Lung microvascular endothelial cell (primary cell): ENCODE results near the gene NXPH4. TPM values are rescaled to one million over a fixed set of nuclear protein-coding genes. Genes with fewer than 3 reads are reported as not detected.

Experiments used
- DNase-seq, 2 donors: peaks; one replicate each; pipeline versions ENCODE4 v3.0.0 to v3.0.0-alpha.2; 2010; ENCODE audit warnings: low read depth in 2 of 2
- total RNA-seq: library from RNA; depleted of rRNA; stranded (reverse); fragments of >200 nt; gene quantifications from 2 replicates; pipeline ENCODE4 v1.2.1, GENCODE V29; 2014

The NXPH4 gene
- total RNA-seq = under 0.01 TPM in 1 of 2 replicates, not detected in the other

DNA sequence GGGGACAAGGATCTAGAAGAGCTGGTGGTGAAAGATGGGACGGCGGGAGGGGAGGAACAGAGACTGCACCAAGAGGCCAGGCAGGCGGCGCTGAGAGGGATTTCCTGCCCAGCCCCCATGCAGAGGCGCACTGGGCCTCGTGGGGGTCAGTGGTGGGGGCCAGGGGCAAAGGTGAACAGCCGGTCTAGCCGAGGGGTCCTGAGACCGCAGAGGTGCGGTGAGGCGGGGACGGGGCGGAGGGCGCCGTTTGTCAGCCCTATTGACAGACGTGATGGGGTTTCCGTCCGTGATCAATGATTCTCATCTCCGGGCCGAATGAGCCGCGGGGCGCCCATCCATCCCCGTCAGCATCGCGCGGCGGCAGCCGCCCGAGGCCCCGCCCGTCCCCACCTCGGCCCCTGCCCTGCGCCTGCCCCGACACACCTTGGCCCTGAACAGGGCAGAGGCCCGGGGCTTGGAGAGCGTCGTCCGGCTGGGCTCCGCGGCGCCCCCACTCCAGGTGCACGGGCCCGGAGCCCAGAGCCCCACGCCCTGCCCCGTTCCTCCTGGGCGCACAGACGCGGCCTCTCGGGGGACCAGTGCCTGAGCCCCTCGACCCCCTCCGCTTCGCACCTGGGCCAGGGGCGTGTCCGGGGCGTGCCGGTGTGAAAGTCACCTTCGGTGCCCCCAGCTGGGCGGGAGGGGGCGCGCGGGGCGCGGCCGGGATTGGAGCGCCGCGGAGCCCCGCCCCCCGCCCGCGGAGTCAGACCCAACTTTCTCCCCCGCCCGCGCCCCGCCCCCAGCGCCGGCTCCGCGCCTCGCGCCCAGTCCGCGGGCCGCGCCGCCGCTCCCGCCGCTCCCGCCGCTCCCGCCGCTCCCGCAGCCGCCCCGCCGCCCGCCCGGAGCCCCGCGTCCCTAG is at the start of gene NXPH4:
NXPH4 (plus strand) TSS at position 781 of the 898 bp plus-strand sequence. CDS start 176 bp downstream, outside the sequence.
- DNase-seq = no peak

DNA sequence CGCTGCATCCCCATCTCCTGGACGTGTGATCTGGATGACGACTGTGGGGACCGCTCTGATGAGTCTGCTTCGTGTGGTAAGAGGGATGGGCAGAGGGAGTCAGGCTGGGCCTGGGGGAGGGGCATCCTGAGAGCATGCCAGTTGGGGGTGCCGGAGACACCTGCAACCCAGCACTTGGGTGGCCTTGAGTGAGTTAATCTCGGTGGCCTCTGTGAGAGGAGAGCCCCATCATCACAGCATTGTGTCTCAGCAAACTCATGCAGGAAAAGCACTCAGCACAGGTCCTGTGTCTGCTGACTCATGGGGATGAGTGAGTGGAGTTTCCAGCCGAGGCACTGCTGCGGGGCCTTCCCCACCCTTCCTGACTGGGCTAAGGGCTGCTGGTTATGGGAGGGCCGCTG is 49.6 kb upstream of the NXPH4 start:
- DNase-seq = peak; percentile 46 to 79

DNA sequence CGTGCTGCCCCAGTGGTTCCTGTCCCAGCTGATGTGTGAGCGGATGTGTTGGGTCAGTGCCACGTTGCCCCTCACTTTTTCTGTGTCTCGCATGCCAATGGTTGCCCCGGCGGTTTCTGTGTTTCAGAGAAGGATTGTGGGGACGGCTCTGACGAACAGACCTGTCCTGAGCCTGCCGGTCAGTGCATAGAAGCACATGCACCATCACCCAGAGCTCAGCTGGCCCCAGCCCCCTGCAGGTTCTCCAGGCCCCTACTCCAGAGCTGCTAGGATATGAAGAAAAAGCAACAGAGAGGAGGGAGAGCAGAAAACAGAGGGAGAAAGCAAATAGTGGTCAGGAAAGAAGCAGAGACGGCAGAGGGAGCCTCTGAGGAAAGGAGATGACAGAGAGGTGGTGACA is 48.5 kb upstream of the NXPH4 start:
- DNase-seq = no peak

DNA sequence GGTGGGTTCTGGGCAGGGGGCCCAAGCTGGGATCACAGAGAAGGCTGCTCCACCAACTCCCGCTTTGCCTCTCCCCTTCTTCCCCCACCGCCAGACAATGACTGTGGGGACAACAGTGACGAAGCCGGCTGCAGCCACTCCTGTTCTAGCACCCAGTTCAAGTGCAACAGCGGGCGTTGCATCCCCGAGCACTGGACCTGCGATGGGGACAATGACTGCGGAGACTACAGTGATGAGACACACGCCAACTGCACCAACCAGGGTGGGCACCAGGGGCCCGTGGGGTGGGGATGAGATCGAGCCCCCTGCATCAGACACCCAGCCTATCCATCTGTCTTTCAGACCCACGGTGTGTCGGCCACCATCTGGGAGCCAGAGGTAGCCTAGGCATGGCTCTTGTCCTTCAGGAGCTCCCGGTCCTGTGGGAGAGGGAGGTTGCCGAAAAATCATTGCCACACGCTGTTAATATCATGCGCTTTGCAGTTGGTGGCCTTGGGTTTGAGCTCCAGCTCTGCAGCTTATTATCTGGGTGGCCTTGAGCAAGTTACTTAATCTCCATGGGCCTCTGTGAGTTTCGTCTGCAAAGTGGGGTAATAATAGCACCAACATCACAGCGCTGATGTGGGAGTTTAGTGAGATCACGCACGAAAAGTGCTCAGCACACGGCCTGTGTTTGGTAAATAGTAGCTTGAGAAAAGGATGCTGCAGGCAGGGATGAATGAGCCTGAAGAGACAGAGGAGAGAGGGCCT is 47.4 kb upstream of the NXPH4 start:
- DNase-seq = no peak

DNA sequence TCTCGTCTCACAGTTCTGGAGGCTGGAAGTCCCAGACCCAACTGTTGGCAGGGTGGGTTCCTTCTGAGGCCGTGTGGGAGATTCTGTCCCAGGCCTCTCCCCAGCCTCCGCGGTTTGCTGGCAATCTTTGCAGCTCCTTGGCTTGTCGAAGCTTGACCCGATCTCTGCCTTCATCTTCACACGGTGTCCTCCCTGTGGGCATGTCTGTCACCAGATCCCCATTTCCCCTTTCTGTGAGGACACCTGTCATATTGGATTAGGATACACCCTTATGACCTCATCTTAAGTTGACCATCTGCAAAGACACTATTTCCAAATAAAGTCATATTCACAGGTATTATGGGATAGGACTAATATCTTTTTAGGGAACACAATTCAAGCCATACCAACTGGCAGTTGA is 46.6 kb upstream of the NXPH4 start:
- DNase-seq = no peak

DNA sequence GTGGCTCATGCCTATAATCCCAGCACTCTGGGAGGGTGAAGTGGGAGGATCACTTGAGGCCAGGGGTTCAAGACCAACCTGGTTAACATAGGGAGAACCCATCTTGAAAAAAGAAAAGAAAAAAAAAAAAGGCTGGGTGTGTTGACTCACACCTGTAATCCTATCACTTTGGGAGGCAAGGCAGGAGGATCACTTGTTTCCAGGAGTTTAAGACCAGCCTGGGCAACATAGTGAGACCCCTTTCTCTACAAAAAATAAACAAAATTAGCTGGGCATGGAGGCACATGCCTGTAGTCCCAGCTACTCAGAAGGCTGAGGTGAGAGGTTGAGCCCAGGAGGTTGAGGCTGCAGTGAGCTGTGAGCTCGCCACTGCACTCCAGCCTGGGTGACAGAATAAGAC is 46.2 kb upstream of the NXPH4 start:
- no peak for DNase-seq

DNA sequence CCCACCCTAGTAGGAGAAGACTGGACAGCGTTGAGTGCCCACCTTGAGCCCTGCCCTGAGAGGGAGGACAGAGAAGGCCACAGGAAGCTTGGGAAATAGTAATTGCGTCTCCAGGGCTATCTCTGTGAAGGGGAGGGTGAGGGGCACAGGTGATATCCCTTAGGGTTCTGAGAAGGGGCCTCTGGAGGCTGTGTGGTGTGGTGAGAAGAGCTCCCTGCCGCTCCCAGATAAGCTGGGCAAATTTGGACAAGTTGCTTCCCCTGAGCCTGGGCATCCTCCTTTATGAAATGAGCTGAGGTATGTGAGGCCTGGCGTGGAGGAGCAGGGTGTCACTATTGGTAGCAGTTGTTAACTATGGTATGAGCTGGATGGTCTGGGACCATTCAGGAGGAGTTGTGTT is 45.7 kb upstream of the NXPH4 start:
- DNase-seq = no peak

DNA sequence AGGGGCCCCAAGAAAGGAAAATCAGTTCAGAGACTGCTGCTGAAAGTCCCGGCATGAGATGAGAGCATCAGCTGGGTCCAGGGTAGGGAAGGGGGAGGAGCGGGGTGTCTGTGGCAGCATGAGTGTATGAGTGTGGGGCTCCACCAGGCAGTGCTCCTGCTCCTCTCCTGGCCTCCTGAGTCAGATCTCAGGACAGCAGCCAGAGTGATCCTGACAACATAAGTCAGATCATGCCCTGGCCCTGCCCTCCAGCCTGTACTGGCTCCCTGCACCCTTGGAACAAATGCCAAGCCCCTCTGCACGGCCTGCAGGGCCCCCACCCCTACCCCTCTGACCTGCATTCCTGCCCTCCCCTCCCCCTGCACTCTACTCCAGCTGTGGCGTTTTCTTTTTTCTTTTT is 44.9 kb upstream of the NXPH4 start:
- DNase-seq = no peak

DNA sequence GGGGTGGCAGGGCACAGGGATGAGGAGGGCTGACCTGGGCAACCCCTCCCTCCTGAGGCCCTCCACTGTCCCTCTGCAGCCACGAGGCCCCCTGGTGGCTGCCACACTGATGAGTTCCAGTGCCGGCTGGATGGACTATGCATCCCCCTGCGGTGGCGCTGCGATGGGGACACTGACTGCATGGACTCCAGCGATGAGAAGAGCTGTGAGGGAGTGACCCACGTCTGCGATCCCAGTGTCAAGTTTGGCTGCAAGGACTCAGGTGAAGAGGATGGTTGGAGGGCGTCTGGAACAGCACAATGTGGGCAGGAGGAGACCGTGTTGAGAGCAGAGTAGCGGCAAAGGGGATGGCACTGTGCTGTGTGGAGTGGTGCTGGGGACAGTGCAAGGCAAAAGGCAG is 43.5 kb upstream of the NXPH4 start:
- peak; percentile 40 to 63 for DNase-seq

DNA sequence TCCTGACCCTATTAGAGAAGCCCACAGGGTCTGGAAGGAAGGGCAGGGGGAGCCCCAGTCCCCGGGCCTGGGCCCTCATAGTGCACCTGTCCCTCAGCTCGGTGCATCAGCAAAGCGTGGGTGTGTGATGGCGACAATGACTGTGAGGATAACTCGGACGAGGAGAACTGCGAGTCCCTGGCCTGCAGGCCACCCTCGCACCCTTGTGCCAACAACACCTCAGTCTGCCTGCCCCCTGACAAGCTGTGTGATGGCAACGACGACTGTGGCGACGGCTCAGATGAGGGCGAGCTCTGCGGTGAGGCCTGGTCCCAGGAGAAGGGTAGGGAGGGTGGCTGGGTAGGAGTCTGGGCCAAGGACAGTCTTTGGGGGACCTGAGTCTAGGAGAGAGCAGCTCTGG is 42.9 kb upstream of the NXPH4 start:
- no peak for DNase-seq

DNA sequence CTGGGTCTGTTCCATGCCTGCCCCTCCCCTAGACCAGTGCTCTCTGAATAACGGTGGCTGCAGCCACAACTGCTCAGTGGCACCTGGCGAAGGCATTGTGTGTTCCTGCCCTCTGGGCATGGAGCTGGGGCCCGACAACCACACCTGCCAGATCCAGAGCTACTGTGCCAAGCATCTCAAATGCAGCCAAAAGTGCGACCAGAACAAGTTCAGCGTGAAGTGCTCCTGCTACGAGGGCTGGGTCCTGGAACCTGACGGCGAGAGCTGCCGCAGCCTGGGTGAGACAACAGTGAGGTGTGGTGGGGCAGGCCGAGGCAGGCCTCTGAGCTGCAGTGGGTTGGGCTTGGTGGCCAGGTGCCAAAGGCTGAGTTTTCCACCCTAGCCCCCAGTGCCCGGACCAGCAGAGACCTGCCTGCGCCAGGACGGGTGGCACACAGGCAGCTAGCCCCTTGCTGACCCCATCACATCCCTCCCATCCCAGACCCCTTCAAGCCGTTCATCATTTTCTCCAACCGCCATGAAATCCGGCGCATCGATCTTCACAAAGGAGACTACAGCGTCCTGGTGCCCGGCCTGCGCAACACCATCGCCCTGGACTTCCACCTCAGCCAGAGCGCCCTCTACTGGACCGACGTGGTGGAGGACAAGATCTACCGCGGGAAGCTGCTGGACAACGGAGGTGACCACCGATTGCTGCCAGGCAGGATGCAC is 41.0 kb upstream of the NXPH4 start:
- peak; percentile 73 to 76 for DNase-seq

DNA sequence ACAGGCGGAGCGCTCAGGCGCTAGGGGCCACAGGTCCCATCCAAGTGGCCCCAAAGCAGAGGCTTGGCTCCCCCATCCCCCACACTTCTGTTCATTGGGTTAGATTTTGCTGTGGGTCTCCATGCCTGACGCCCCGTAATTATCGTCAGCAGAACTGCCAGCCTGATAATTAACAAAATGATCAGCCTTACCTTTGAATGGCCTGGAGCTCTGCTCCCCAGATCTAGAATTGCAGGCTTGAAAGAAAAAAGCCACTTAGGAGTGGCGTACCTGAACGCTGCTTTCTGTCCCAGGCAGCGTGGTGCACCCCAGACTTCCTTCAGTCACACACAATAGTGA is 40.5 kb upstream of the NXPH4 start:
- no peak for DNase-seq

DNA sequence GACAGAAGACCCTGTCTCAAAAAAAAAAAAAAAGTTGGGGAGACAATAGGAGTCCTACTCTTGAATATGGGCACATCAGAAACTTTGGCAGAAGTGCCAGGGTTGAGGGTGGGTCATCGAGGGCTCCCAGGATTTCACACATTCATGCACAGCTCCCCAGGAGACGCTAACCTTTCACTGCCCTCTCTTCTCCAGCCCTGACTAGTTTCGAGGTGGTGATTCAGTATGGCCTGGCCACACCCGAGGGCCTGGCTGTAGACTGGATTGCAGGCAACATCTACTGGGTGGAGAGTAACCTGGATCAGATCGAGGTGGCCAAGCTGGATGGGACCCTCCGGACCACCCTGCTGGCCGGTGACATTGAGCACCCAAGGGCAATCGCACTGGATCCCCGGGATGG is 39.7 kb upstream of the NXPH4 start:
- no peak for DNase-seq

DNA sequence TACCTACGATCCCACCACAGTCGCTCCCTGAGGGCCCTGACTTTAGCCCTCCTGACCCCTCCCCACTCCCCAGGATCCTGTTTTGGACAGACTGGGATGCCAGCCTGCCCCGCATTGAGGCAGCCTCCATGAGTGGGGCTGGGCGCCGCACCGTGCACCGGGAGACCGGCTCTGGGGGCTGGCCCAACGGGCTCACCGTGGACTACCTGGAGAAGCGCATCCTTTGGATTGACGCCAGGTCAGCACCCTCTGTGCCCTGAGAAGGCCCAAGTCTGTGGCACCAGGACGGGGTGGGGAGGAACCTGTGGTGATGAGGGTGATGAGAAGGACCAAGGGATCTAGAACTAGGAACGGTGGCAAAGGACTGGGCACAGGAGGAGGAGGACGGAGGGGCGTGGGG is 39.2 kb upstream of the NXPH4 start:
- DNase-seq = no peak

DNA sequence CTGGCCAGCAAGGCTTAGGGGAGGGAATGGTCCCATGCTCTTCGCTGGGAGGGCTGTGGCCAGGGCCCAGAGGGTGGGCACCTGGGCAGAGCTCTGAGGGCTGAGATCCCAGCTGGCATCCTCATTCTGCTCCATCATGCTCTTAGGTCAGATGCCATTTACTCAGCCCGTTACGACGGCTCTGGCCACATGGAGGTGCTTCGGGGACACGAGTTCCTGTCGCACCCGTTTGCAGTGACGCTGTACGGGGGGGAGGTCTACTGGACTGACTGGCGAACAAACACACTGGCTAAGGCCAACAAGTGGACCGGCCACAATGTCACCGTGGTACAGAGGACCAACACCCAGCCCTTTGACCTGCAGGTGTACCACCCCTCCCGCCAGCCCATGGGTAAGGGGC is 38.4 kb upstream of the NXPH4 start:
- DNase-seq = no peak

DNA sequence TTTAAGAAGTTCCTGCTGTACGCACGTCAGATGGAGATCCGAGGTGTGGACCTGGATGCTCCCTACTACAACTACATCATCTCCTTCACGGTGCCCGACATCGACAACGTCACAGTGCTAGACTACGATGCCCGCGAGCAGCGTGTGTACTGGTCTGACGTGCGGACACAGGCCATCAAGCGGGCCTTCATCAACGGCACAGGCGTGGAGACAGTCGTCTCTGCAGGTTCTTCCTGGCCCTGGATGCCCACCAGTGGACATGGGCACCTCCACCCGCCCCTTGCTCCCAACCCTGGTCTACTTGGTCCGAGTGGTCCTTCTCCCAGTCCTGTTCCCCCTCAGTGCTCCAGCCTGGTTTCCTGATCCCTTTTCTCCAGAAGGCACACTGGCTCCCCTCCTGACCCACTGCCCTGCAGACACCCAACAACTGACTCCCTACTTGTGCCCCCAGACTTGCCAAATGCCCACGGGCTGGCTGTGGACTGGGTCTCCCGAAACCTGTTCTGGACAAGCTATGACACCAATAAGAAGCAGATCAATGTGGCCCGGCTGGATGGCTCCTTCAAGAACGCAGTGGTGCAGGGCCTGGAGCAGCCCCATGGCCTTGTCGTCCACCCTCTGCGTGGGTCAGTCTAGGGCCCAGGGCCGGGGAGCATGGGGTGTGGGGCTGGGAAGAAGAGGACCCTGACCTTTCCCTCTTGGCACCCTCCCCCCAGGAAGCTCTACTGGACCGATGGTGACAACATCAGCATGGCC is 37.1 kb upstream of the NXPH4 start:
- no peak for DNase-seq

DNA sequence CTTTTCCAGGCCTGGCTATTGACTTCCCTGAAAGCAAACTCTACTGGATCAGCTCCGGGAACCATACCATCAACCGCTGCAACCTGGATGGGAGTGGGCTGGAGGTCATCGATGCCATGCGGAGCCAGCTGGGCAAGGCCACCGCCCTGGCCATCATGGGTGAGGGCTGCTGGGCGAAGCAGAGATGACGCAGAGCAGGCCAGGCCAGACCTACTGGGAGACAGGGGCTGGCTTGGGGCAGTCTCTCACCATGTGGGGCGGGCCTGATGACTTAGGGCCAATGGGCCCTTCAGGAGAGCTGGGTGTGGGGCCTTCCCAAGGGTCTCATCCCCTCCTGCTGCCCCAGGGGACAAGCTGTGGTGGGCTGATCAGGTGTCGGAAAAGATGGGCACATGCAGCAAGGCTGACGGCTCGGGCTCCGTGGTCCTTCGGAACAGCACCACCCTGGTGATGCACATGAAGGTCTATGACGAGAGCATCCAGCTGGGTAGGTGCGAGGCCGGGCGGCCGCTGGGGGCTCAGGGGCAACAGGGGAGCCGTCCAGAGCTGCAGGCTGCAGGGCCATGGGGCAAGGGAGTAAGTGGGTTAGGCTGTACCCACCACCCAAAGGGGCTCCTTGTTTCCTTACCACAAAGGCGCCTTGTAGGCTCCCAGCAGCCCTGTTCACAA is 36.1 kb upstream of the NXPH4 start:
- DNase-seq = no peak

DNA sequence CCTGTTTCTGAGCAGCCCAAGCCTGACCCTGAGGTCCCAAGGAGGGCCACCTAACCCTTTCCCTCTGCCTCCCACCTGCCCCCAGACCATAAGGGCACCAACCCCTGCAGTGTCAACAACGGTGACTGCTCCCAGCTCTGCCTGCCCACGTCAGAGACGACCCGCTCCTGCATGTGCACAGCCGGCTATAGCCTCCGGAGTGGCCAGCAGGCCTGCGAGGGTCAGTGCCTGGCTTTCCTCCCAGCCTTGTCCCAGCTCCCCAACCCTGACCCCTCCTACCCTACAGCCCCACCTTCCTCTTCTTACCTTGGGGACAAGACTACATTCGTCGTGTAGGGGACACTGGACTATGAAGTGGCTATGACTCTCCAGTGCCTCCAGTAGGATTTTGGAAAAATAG is 35.5 kb upstream of the NXPH4 start:
- no peak for DNase-seq

DNA sequence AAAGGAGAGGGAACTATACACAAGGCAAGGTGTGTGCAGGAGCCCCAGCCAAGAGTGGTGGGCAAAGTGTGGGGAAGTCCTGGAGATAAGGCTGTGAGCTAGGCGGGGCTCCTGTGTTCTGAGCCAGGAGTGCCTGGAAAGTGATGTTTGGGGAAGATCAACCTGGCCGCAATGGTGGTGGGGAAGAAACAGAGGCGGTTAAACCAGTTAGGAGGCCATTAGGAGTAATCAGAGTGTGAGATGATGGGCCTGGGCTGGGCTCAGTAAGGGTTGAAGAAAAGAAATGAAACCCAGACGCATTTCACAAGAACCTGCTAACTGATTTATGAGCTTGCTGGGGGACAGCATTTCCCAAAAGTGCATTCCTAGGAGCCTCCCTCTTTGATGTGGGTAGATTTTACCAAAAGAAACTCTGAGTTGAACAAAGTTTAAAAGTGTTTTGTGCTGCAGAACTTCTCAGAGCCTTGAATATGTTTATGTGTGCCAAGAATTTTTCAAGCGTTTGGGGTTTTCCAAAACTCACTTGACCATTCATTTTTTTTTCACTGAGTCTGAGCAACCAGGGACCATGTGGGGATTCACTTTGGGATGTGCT is 34.9 kb upstream of the NXPH4 start:
- DNase-seq = no peak

DNA sequence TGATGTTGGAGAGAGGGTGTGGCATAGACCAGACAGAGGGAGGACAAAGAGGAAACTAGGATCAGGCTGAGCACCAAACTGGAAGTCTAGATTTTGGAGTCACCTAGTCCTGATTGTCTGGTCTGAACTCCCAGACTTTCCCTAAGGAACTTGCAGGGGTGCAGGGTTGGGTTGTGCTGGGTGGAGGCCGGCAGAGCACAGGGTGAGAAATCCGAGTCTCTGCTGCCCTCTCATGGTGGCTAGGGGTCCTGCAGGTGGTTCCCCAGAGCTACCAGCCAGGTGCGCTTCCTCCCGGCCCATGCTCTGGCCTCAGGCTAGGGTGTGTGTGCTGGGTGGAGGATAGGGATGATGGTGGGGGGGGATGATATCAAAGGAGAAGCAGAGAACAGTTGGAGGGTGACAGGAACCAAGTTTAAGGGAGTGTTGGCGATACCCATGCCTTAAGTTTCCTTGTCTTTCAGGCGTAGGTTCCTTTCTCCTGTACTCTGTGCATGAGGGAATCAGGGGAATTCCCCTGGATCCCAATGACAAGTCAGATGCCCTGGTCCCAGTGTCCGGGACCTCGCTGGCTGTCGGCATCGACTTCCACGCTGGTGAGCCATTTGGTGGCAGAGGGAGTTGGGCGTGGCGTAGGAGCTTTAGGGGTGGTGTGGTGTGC is 33.5 kb upstream of the NXPH4 start:
- peak; percentile 64 to 68 for DNase-seq
